C4-2B (cell line): ENCODE measurements around the gene LMAN1L.

ENCODE experiments used
- CTCF ChIP-seq: fragments of 450-650 bp; conservative IDR thresholded peaks from 2 replicates; pipeline ENCODE4 v1.5.1; 2017; ENCODE audit warnings: mild to moderate bottlenecking
- ZFX ChIP-seq: fragments of 450-650 bp; IDR thresholded peaks from 2 replicates; pipeline ENCODE4 v1.6.1; 2017

- no peak for TF ChIP-seq CTCF
- TF ChIP-seq ZFX = no peak
Observed at GRCh38 chr15:74808840-74809229, 3.8 kb upstream of the LMAN1L start.
